ENCODE results near the gene CCDC27.
A peak's percentile ranks its signal among the peaks of the same experiment; 100 is the strongest.

The CCDC27 gene

GRCh38 chr1:3779265-3779911 is 27.1 kb downstream of the CCDC27 start:
- no peak for TF ChIP-seq CTCF (IDR thresholded peaks at IDR 0.05; ENCODE audit: low read depth, low read length, missing control alignments)
- DNase-seq (ENCODE audit: extremely low read depth, low read depth), result no peak
- H3K4me3 ChIP-seq (replicated peaks; ENCODE audit: low read depth, low read length), result no peak overlapping the region

GRCh38 chr1:3779912-3780416 is 27.7 kb downstream of the CCDC27 start:
- no peak overlapping the region for H3K4me3 ChIP-seq (replicated peaks; ENCODE audit: low read depth, low read length)
- no peak for DNase-seq (ENCODE audit: extremely low read depth, low read depth)
- TF ChIP-seq CTCF (IDR thresholded peaks at IDR 0.05; ENCODE audit: low read depth, low read length, missing control alignments), result no peak

GRCh38 chr1:3780901-3781300 is 28.7 kb downstream of the CCDC27 start:
- TF ChIP-seq CTCF (IDR thresholded peaks at IDR 0.05; ENCODE audit: low read depth, low read length, missing control alignments), result no peak
- no peak for DNase-seq (ENCODE audit: extremely low read depth, low read depth)

GRCh38 chr1:3783651-3784474 is 31.6 kb downstream of the CCDC27 start:
- no peak overlapping the region for H3K4me3 ChIP-seq (replicated peaks; ENCODE audit: low read depth, low read length)
- TF ChIP-seq CTCF (IDR thresholded peaks at IDR 0.05; ENCODE audit: low read depth, low read length, missing control alignments), result no peak
- DNase-seq (ENCODE audit: extremely low read depth, low read depth), result no peak

More at GRCh38 chr1:3780901-3781300, 28.7 kb downstream of the CCDC27 start:
- H3K4me3 ChIP-seq (replicated peaks; ENCODE audit: low read depth, low read length), result no peak overlapping the region

GRCh38 chr1:3785045-3785444 is 32.8 kb downstream of the CCDC27 start:
- no peak for TF ChIP-seq CTCF (IDR thresholded peaks at IDR 0.05; ENCODE audit: low read depth, low read length, missing control alignments)
- no peak overlapping the region for H3K4me3 ChIP-seq (replicated peaks; ENCODE audit: low read depth, low read length)
- DNase-seq (ENCODE audit: extremely low read depth, low read depth), result no peak

- peak; percentile 25 for TF ChIP-seq CTCF (IDR thresholded peaks at IDR 0.05; ENCODE audit: low read depth, low read length, missing control alignments)
- H3K4me3 ChIP-seq (replicated peaks; ENCODE audit: low read depth, low read length), result no peak overlapping the region
- DNase-seq (ENCODE audit: extremely low read depth, low read depth), result no peak
Observed at GRCh38 chr1:3785456-3786157, 33.4 kb downstream of the CCDC27 start.

Data from HFF-Myc (cell line).